ENCODE measurements around the gene EPB41L4A.

EPB41L4A gene

GRCh38 chr5:112116371-112116770 lies 302.7 kb downstream of the EPB41L4A start:
- no peak for DNase-seq (ENCODE audit: low read depth in 2 of 2)

DNA sequence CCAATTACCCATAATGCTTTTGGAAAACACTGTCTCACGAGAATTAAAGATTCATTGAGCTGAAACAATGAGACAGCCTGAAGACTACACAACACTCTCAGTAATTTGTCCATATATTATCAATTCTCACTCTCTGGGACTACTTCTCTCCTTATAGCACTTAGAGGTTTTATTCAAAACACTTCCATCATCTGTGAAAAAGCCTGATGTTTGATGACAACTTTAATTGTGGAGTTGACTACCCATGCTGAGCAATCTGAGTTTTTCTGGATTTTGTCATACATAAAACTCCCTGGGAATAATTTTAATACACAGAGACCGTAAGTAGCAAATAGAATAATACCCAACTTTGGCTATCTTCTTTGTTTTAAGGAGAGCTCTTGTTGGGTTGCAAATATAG lies 305.5 kb downstream of the EPB41L4A start:
- DNase-seq (ENCODE audit: low read depth in 2 of 2) = no peak
